Liver (tissue), 3 donors: Measurements from ENCODE around the gene MANF.

Experiments
- ATF3 ChIP-seq: IDR thresholded peaks from 2 replicates; pipeline ENCODE4 v1.6.1; 2016; ENCODE audit warnings: antibody characterized with exemption
- CTCF ChIP-seq: fragments of 150-350 bp; IDR thresholded peaks from 2 replicates; pipeline ENCODE4 v1.5.1; 2017; ENCODE audit warnings: improper control_type of control experiment, low read depth, low read length; ENCODE audit not compliant: missing input control
- EGR1 ChIP-seq, 2 donors: IDR thresholded peaks; 2 replicates each; pipeline ENCODE4 v1.6.1; 2016 to 2018; ENCODE audit warnings: antibody characterized with exemption in 2 of 2, low read depth in 2 of 2
- GABPA ChIP-seq, 2 donors: IDR thresholded peaks in 1 of 2; conservative IDR thresholded peaks in 1 of 2; 2 replicates each; pipeline ENCODE4 v1.6.1; 2016; ENCODE audit warnings: antibody characterized with exemption in 2 of 2, mild to moderate bottlenecking in 1 of 2, moderate library complexity in 1 of 2
- HNF4A ChIP-seq, 2 donors: conservative IDR thresholded peaks; 2 replicates each; pipeline ENCODE4 v1.6.1; 2016; ENCODE audit warnings: antibody characterized with exemption in 2 of 2, mild to moderate bottlenecking in 2 of 2
- HNF4G ChIP-seq: IDR thresholded peaks from 2 replicates; pipeline ENCODE4 v1.6.1; 2016; ENCODE audit warnings: antibody characterized with exemption
- MAX ChIP-seq: IDR thresholded peaks from 2 replicates; pipeline ENCODE4 v1.6.1; 2016; ENCODE audit warnings: antibody characterized with exemption
- REST ChIP-seq: IDR thresholded peaks from 2 replicates; pipeline ENCODE4 v1.6.1; 2016; ENCODE audit warnings: antibody characterized with exemption, mild to moderate bottlenecking
- SP1 ChIP-seq: IDR thresholded peaks from 2 replicates; pipeline ENCODE4 v1.6.1; 2018; ENCODE audit warnings: antibody characterized with exemption, mild to moderate bottlenecking
- TAF1 ChIP-seq: conservative IDR thresholded peaks from 2 replicates; pipeline ENCODE4 v1.6.1; 2016; ENCODE audit warnings: antibody characterized with exemption, mild to moderate bottlenecking
- YY1 ChIP-seq: IDR thresholded peaks from 2 replicates; pipeline ENCODE4 v1.6.1; 2016; ENCODE audit warnings: antibody characterized with exemption, mild to moderate bottlenecking
- donor health status: healthy.
- donor health status: healthy.

- TF ChIP-seq REST, result no peak
- no peak for TF ChIP-seq CTCF
- no peak for TF ChIP-seq GABPA (IDR thresholded peaks at IDR 0.05 in 1 of 2, conservative IDR thresholded peaks at IDR 0.05 in 1 of 2)
- TF ChIP-seq TAF1, result no peak
- no peak for TF ChIP-seq MAX
- no peak for TF ChIP-seq HNF4G
- TF ChIP-seq YY1, result no peak
- TF ChIP-seq EGR1 (IDR thresholded peaks at IDR 0.05; ENCODE audit: low read depth in 2 of 2), result no peak
- TF ChIP-seq HNF4A (conservative IDR thresholded peaks at IDR 0.05), result no peak
- no peak for TF ChIP-seq SP1
- no peak for TF ChIP-seq ATF3
These were observed 9.5 kb upstream of the MANF start for GRCh38 chr3:51375571-51375970.
